MM.1S (cell line): ENCODE data around the gene GCSAM.

Experiments used
- DNase-seq: peaks from one replicate; pipeline ENCODE4 v3.0.0-alpha.2; 2015
- H2AFZ ChIP-seq: fragments of 300-600 bp; sonication (generic); 2 replicates; pipeline ENCODE4 v1.6.0; 2016; ENCODE audit warnings: antibody characterized with exemption, low read length
- H3F3A ChIP-seq: fragments of 300-600 bp; sonication (generic); 2 replicates; pipeline ENCODE4 v1.6.1; 2016; ENCODE audit warnings: mild to moderate bottlenecking, antibody characterized with exemption, low read length, moderate library complexity, mixed read lengths; ENCODE audit not compliant: insufficient read depth
- H3K27ac ChIP-seq: fragments of 300-600 bp; sonication (generic); 2 replicates; pipeline ENCODE4 v1.5.1; 2016; ENCODE audit warnings: mild to moderate bottlenecking, low read length
- H3K27me3 ChIP-seq: fragments of 300-600 bp; sonication (generic); replicated peaks from 2 replicates; pipeline ENCODE4 v1.6.0; 2016; ENCODE audit warnings: low read length; ENCODE audit not compliant: insufficient read depth
- H3K36me3 ChIP-seq: fragments of 300-600 bp; sonication (generic); replicated peaks from 2 replicates; pipeline ENCODE4 v1.6.1; 2016; ENCODE audit warnings: mild to moderate bottlenecking, low read length, mixed read lengths; ENCODE audit not compliant: insufficient read depth
- H3K4me1 ChIP-seq: fragments of 300-600 bp; sonication (generic); 2 replicates; pipeline ENCODE4 v1.6.1; 2016; ENCODE audit warnings: low read length, mixed read lengths
- H3K4me2 ChIP-seq: fragments of 300-600 bp; sonication (generic); 2 replicates; pipeline ENCODE4 v1.6.0; 2016; ENCODE audit warnings: low read depth, low read length
- H3K4me3 ChIP-seq: fragments of 300-600 bp; sonication (generic); 2 replicates; pipeline ENCODE4 v1.5.1; 2016; ENCODE audit warnings: low read length, mixed read lengths
- H3K79me2 ChIP-seq: fragments of 300-600 bp; sonication (generic); 2 replicates; pipeline ENCODE4 v1.6.1; 2016; ENCODE audit warnings: mixed run types, low read length, mixed read lengths
- H3K9ac ChIP-seq: fragments of 300-600 bp; sonication (generic); 2 replicates; pipeline ENCODE4 v1.6.1; 2016; ENCODE audit warnings: low read length, mixed read lengths
- H3K9me2 ChIP-seq: fragments of 300-600 bp; sonication (generic); replicated peaks from 2 replicates; pipeline ENCODE4 v1.6.1; 2016; ENCODE audit warnings: mild to moderate bottlenecking, low read length, mixed read lengths; ENCODE audit not compliant: insufficient read depth
- H3K9me3 ChIP-seq: fragments of 300-600 bp; sonication (generic); replicated peaks from 2 replicates; pipeline ENCODE4 v1.6.1; 2016; ENCODE audit warnings: mild to moderate bottlenecking, low read length, mixed read lengths; ENCODE audit not compliant: insufficient read depth
- H4K20me1 ChIP-seq: fragments of 300-600 bp; sonication (generic); 2 replicates; pipeline ENCODE4 v1.6.1; 2016; ENCODE audit warnings: mild to moderate bottlenecking, low read length, moderate library complexity, mixed read lengths; ENCODE audit not compliant: insufficient read depth
- CTCF ChIP-seq: fragments of 300-600 bp; sonication (generic); IDR thresholded peaks from 2 replicates; pipeline ENCODE4 v1.5.1; 2016; ENCODE audit warnings: antibody characterized with exemption, low read length, mixed read lengths
- EZH2 ChIP-seq: fragments of 300-600 bp; sonication (generic); optimal IDR thresholded peaks from 2 replicates; pipeline ENCODE3; 2017; ENCODE audit warnings: low read depth, mild to moderate bottlenecking, antibody characterized with exemption, low read length, mixed read lengths
- EZH2phosphoT487 ChIP-seq: fragments of 300-600 bp; sonication (generic); IDR thresholded peaks from 2 replicates; pipeline ENCODE4 v1.6.1; 2018; ENCODE audit warnings: antibody characterized with exemption, low read length

The GCSAM gene

GRCh38 chr3:112117415-112117814 is 15.6 kb downstream of the GCSAM start:
- H3K27ac ChIP-seq, result no peak overlapping the region
- TF ChIP-seq CTCF, result no peak
- no peak for TF ChIP-seq EZH2
- no peak for TF ChIP-seq EZH2phosphoT487

GRCh38 chr3:112116748-112117186 is 16.3 kb downstream of the GCSAM start:
- Histone ChIP-seq H3K9ac (no peak overlapping the region), H3F3A (peaks cover 15% of the 10 kb centered on the region), H3K4me1 (peaks cover 51% of the 10 kb centered on the region), H2AFZ (no peak overlapping the region), H3K36me3 (no peaks in the 10 kb centered on the region), H3K4me3 (no peak overlapping the region), H3K27ac (no peak overlapping the region), H3K4me2 (no peak overlapping the region), H3K9me2 (no peaks in the 10 kb centered on the region), H3K79me2 (peaks cover 13% of the 10 kb centered on the region; the same call in 1 of the 2 replicates), H4K20me1 (no peaks in the 10 kb centered on the region), H3K27me3 (no peaks in the 10 kb centered on the region), H3K9me3 (no peaks in the 10 kb centered on the region)
- TF ChIP-seq EZH2phosphoT487, result no peak
- TF ChIP-seq CTCF, result no peak
- no peak for TF ChIP-seq EZH2
- no peak for DNase-seq

More at GRCh38 chr3:112117415-112117814, 15.6 kb downstream of the GCSAM start:
- H3K36me3 ChIP-seq, result no peaks in the 10 kb centered on the region
- no peaks in the 10 kb centered on the region for H3K27me3 ChIP-seq
- H3K4me3 ChIP-seq, result no peak overlapping the region
- no peaks in the 10 kb centered on the region for H3K9me2 ChIP-seq
- peaks cover 13% of the 10 kb centered on the region; the same call in 1 of the 2 replicates for H3K79me2 ChIP-seq
- no peak for DNase-seq
- H3K4me2 ChIP-seq, result no peak overlapping the region
- no peak overlapping the region for H3K9ac ChIP-seq
- H4K20me1 ChIP-seq, result no peaks in the 10 kb centered on the region
- no peak overlapping the region for H2AFZ ChIP-seq
- peaks cover 52% of the 10 kb centered on the region for H3K4me1 ChIP-seq
- H3K9me3 ChIP-seq, result no peaks in the 10 kb centered on the region
- H3F3A ChIP-seq, result peaks cover 20% of the 10 kb centered on the region

DNA sequence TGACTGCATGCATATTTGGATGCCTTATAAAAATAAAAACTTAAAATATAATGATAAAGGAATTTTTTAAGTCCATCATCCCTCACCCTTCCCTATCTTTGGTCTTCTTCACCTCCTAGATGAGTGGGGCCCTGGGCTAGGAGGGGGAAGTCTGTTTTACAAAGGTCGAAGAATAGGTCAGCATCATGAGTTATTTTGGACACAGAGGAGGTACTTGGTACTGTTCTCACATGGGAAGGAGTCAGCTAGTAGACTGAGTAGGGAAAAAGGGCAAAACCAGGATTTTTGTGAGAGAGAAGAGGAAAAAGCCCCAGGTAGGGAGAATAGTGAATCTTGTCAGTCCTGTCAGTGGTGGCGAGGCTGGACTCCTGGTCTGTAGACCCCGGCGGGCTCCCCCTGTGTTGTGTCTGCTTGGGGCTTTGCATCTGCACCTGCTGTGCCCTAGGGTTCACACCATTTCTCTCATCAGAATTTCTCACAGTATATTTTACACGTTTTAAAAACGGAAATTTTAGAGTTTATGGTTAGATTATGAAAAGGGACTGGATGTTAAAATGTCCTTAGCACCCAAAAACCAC is 17.2 kb downstream of the GCSAM start:
- Histone ChIP-seq H3K4me1 (peaks cover 42% of the 10 kb centered on the region), H2AFZ (no peak overlapping the region), H3K9me2 (no peaks in the 10 kb centered on the region), H3K36me3 (no peaks in the 10 kb centered on the region), H3K27me3 (no peaks in the 10 kb centered on the region), H3K4me2 (no peak overlapping the region), H3K9me3 (no peaks in the 10 kb centered on the region), H3K9ac (no peak overlapping the region), H3K4me3 (no peak overlapping the region), H4K20me1 (no peaks in the 10 kb centered on the region), H3F3A (peaks cover 10% of the 10 kb centered on the region), H3K27ac (no peak overlapping the region), H3K79me2 (peaks cover 5% of the 10 kb centered on the region; the same call in 1 of the 2 replicates)
- DNase-seq, result no peak
- TF ChIP-seq CTCF (no peak), EZH2phosphoT487 (no peak), EZH2 (no peak)
